Fibroblast of gingiva (primary cell): Measurements from ENCODE around the gene DPP4.

Experiments used
- DNase-seq: peaks from one replicate; pipeline ENCODE4 v3.0.0-alpha.2; 2011; ENCODE audit warnings: low read depth

Gene DPP4

DNA sequence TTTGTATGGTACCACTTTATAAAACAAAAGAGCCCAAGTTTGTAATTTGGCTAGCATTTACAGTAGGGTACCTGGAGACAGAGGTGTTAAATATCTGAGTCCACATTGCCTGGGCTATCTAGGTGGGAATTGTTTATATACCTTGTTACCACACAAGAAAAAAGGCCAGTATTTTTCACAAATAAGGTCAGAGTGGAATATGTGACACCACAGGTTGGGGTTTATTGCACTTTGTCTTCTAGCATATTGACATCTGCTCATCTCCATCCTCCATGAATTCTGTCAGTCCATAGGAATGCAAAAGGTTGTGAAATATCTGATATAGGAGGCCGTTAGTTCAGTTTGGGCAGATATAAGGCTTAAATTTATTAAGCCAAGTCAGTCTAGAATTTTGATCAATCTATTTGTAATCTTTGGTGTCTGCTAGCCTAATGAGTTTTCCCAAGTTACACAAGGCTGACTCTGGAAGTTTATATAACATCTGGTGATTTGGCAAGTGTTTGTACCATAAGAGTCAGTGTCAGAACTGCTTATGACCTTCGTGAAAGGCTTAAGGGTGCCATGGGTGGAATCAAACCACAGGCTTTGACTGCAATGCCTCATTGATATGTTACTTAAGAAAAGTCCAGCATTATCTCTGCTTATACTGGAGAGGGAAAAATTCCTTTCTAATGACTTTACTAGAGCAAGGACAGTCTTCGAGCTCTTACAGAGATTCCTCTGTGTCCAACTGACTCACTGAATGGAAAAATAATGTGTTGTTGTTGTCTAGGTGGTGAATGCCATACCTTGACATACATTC, 11.3 kb upstream of the DPP4 start:
- peak; percentile 73 for DNase-seq

DNA sequence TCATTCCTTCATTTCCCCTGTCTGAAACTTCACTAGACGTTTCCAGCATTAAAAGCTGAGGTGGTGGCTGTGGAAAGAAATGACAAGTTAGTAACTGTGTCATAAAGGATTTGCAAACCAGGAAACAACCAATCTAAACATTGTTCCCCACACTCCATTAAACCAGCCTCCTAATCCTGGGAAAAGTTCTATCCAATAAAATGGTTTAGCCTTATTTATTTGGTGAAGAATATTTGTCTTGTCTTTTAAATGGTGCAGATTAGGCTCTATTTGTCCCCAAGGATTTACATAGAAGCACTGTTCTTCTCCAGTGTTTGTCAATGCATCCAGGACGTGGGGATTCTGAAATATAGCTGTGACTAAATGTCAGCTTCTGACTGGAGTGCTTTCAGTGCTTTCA, 10.5 kb upstream of the DPP4 start:
- DNase-seq = no peak

DNA sequence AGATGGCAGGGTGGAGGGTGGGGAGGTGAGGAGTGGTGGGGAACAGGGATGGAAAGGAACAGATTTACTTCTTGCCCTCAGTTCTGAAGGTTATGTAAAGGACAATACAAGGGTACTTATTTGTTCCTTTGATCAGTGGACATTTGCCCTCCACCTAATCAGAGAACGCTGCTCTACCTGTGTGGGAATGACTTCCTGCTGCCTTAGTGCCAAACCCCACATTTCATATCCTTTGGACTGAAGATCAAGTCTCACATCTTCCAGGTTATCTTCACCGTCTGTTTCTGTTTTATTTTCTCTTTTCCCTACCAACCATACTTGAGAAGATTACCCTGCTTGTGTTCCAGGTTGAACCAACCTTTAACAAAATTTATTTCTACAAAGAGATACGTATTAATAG, 8.7 kb upstream of the DPP4 start:
- no peak for DNase-seq

DNA sequence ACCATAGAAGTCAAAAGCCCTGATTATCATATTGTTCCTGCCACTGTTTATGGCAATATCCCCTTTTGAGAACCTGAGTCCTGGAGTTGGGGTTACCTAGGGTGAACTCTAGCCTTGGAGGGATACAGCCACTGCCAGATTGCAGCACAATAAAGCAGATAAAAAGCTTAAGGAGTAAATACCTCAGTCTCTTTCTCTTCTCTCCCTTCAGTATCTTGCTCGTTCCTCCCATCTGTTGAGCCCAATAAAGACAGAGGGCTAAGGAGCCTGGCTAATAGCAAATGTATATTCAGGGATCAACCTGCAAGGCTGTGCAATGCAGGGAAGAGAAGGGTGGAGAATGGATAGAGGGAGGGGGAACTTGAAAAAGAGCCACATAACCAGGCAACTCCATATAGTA, 8.0 kb upstream of the DPP4 start:
- DNase-seq = no peak

DNA sequence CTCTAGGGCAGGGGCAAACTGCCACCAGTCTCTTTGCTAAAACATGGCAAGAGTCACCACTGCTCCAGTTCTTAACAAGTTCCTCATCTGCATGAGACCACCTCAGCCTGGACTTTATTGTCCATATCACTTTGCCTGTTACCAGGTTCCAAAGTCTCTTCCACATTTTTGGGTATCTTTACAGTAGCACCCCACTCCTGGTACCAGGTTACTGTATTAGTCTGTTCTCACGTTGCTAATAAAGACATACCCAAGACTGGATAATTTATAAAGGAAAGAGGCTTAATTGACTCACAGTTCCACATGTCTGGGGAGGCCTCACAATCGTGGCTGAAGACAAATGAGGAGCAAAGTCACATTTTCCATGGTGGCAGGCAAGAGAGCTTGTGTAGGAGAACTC, 5.5 kb upstream of the DPP4 start:
- no peak for DNase-seq

DNA sequence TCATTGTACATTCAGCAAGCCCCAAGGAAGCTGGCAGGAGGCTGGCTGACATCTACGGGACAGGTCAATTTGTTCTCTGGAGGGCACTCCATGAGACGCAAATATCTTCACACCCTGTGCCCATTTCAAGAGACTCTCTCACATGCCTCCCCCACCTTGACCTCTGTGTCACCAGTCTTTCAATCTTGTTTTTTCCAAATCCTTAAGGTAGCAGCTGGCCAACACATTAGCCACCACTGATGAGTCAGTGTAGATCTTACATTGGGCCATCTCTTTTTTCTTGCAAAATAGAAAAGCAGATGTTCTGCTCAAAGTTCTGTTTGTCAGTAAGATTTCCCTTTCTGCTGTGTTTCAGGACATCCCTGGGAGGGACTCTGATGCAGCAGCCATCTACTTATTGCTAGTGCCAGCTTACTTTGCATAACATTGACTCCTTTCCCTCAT, 1.7 kb upstream of the DPP4 start:
- peak; percentile 47 for DNase-seq

DNA sequence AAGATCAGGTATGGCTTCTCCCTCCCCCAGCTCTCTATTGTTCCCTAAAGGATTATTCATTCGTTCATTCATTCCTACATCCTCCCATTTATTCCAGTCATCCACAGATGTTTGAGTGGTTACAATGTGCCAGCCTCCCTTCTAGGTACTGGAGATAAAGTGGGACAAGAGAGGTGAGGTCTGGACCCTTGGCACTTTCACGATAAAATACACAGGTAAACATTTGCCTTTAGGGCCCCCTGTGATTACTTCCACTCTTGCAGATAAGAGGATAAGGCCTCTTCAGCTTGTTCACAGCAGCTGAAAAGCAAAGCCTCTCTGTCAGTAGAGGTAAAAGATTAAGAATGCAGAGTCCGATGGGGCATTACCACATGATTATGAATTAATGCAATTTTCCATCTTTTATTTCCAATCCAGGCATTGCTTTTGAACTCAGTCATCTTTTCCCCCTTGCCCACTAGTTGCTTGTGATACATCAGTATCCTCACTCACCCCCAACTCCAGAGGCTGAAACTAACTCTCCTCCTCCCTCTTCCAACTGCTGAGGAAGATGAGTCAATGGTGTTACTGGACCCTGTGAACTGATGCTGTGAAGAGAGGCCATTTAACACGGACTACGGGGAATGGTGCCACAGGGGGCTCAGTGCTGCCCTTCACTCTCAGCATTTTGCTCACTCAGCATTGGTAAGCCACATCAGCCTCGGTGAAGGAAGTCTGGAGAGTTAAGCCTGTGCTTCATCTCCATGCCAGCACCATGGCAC, 1.1 kb upstream of the DPP4 start:
- DNase-seq = no peak

DNA sequence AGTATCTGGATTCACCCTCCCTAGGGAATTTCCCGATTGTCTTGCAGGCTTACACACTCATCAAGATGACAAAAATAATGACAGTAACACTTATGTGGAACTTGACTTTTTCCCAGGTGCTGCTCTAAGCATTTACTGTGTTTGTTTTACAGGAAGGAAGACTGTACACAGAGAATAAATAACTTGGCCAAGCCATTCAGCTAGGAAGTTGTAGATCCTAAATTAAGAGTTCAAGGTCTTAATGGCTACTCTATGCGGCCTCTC, 549 bp upstream of the DPP4 start:
- no peak for DNase-seq

DNA sequence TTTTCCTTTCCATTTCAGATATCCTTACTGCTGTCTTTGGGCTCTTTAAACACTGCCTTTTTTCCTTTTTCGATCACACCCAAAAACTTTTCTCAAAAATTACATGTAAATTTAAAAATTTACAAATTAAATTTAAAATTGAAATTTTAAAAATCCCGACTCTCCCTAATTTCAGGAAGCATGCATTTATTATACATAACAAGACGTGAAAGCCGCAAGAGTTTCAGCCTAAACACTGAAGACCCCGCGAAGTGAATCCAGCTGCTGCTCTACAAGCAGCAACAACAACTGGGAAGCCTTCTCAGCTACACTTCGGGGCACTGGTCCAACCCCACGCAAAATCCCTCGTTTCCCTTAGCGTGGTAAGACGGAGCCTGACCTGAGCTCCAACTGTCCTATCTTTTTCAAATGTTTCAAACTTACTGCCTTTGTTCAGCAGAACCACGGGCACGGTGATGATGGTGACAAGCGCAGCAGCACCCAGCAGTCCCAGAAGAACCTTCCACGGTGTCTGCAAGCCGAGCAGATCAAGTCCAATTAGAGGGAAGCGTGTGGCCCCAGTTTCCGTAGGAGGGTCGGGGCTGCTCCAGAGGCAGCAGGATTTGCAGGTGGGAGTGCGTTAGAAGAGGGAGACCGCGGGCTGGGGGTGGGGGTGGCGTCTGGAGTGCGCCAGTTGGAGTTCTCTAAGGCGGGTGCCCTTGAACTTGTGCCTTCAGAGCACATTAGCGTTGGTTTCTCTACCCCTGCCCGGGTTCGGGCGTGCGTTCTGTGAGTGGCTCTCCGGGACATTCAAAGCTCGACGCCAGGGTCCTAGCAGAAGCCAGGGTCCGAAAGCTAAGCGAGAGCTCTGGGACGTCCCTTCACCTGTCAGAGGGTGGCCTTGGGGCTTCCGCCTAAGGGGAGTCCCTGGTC, 783 bp downstream of the DPP4 start:
- no peak for DNase-seq

DNA sequence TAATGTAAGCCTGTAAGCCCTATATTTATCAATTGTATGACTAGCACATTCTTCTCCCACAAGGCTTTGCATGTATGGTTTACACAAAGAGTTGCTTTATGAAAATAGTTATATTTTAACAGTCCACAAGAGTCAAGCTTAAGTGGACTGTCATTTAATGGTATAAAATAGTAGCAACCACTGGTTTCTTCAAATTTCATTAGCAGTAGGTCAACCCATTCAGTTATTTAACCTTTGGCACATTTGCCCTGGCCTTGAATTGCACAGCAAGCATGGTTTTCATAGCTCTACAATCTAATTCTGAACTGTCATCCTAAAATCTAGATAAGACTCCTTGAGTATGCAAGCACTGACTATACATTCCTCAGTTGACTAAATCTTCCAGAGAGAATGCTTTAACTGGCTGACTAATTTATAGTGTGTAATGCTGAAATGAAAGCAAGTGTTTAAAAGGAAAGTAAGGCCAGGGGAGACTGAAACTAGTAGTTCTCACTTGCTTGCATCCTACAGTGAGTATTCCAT, 1.8 kb downstream of the DPP4 start:
- DNase-seq = peak; percentile 5

DNA sequence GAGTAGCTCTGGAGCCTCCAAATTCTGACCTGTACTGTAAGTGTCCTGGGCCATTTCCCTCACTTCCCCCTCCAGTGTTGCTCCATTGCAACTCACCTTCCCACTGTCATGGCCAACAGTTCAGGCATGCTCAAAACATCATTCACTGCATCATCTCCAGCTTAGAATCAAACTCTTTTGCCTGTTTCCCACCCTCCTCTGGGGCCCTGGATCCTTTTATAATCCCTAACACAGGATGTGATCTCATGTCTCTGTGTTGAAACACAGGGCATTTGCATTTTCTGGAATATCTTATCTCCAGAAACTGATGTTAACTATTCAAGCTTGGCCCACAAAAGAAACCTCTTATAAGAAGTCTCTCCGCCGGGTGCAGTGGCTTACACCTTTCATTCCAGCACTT, 3.0 kb downstream of the DPP4 start:
- DNase-seq = no peak

DNA sequence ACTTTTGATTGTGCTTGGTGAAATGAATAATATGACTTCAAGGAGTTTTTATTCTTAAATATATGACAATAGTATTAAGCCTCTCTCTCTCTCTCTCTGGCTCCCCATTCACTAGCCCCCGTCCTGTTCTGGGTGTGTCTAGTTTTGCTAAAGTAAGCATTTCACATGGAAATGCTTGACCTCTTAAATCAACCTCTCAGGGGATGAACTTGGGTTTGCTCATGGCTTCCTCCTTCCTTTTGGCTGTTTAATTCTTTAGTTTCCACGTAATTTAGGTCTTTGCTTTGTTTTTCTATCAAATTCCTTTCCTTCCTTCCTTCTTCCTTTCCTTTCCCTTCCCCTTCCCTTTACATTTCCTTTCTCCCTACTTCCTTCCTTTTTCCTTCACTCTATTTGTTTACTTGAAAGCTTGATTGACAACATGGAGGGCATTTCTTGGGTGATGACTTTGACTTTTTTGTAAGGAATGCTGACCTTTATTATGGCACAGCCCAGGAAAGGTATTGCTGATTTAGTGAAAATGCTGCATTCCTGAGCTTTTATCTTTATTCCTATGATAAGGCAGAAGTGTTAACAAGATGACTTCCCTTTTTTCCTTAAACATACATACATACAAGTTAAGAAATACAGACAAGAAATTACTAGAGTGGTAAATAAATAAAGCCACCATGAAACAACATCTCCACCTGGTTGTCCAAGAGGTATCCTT, 3.6 kb downstream of the DPP4 start:
- no peak for DNase-seq

DNA sequence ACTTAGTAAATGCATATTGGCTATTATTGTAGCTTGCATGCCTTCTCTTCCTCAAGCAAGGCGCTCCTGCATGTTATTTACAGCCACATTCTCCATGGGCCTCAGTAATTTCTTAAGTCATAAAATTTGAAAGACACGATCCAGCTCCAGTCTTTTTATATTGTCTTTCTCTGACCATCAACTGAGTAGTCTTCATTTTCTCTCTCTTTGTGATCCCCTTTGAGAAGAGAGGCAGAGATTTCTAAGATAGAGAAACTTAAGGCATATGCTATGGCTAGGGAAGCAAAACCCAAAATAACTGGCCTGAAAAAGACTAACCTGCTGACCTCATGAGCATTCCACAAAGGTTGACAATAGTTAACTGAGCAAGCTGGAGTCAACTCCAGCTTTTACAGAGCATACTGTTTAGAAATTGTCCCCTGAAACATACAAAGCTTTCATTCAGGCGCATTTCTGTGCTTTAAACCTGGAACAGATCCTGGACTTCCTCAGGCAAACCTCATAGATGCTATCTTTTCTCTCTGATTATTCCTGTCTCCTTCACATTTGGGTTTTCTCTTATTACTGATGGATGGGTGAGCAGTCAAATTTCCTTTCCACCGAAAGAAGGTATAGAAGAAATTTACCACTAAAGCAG, 4.6 kb downstream of the DPP4 start:
- no peak for DNase-seq

DNA sequence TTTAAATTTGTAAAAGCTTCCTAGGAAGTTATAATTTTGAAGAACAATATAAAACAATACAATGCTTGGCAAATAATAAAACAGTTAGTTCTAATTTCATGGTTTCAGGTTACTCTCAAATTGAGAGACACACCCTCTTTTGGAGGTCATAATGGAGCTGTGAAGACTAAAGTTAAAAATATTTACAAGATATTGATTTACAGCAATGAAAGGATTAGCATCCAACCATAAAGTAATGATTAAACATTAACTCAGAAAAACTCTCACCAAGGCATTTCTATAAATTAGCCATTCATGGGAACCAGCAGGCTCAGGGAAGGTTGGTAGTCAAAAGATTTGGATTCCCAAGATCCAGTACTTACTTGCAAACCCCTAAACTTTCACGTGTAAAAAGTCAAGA, 6.4 kb downstream of the DPP4 start:
- no peak for DNase-seq

DNA sequence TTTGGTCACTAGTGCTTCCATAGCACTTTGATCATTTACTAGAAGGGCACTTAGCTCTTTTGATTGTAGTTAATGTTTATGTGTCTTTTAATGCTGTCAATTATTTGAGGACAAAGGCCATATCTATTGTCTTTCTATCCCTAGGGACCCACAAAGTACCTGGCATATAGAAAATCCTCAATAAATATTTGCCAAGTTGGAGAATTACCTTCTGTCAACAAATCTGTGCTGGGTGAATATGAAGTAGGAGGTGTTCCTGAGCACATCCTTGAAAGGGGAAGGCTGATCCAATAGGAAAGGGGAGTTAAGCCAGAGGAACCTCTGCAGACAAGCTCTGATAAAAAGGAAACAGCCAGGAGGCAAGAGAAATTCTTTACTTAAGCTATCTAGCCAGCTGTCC, 8.2 kb downstream of the DPP4 start:
- DNase-seq = no peak

DNA sequence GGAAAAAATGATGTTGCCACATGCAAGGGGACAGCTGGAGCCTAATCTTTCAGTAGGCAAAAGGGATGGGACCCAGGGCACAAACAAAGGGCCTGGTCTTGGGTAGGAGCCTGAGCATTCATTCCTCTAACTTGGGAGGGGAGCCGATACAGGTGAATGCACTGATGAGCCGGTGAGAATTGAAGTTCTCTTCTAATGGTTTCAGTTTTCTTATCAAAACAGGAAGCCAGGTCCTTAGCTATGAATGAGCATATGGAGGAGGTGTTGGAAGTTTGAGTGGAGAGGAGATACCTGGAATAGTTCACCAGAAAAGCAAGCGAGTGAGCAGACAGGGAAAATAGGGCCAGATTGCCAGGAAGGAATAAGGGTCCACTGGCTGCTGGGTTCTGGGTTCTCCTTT, 10.1 kb downstream of the DPP4 start:
- no peak for DNase-seq

DNA sequence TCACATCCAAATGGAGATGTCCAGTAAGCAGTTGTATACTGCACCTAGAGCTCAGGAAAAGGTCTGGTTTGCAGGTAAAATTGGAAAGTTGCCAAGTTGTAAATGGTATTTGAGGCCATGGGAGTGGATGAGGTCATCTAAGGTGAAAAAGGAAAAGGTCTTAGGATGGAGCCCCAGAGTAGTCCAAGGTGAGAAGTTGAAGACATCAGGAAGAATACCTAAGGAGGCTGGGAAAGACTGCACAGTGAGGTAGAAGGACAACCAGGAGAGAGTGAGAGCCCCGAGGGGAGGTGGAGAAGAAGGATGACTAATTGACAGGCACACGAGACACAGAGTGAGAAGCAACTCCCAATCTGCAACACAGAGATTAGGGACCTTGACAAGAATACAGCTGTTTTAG, 10.7 kb downstream of the DPP4 start:
- DNase-seq = no peak

DNA sequence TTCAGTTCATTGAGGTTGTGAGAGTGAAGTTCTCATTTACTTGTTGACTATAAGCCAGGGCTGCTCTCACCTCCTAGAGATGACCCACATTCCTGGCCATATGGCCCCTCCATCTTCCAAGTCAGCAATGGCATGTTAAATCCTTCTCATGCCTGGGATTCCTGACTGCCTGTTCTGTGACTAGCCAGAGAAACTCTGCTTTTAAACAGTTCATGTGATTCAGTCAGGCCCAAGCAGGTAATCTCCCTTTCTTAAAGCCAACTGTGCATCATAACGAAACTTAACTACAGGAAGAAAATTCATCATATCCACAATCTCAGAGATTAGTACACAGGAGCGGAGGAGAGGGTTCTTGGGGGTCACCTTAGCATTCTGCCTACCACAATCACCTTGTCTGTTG, 11.5 kb downstream of the DPP4 start:
- no peak for DNase-seq

DNA sequence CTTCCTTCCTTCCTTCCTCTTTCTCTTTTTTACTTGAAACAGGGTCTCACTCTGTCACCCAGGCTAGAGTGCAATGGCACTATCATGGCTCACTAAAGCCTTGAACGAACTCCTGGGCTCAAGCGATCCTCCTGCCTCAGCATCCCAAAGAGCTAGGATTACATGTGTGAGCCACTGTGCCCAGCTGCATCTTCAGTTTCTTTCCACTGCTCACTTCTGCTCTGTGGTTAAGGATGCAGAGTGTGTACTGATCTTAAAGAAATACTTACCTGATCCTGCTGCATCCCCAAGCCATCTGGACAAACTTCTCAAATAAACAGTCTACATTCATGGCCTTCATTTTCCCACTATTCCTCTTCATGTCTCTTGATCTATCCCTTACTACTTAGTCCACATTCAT, 13.0 kb downstream of the DPP4 start:
- no peak for DNase-seq

DNA sequence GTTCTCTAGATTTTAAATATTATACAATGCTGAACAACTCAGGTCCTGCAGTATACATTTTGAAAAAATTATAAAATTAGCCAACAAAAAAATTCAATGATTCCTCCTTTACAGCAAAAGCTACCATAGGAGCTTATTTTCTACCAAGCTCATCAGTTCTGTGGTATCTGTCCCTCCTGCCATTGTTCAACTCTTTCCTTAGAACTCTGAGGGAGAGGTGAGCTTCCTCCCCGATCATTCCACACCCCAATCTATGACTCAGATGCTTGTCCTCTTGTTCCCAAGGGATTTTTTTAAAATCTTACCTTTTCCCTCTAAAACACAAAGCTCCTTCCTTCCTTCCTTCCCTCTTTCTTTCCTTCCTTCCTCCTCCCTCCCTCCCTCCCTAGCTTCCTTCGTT, 13.5 kb downstream of the DPP4 start:
- DNase-seq = no peak

DNA sequence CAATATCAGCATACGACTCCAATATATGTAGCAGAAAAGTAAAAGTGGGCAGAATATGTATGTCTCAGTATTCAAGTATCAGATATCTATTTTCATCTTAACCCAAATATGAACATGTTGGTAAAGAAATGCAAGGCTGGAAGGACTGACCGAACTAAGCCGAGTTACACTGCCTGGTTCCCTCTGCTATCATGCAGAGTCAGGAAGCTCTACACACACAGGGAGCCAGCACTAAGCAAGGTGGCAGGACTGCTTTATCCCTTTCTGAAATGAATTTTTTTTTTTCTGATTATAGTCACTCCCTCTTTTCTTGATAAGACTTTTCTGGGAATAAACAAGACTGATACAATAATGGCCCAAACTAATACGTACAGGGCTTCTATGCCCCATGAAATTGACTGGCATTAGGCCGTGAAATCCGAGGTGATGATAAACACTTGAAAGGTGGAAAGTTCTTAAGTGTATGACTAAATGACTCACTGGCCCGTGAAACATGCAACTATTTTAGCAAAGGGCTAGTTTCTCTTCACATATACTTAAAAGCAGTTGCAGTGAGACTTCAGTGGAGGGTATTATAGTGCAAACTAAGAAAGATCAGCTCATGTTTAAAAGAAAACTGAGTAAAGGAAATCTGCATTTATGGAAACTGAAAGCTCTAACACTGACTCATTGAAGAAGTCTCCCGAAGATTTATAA, 14.9 kb downstream of the DPP4 start:
- DNase-seq = no peak
